ENCODE data around the gene PHC3.

PHC3 gene

GRCh38 chr3:170180908-170181885 lies at the start of gene PHC3:
TSS of gene PHC3 (minus strand) at chr3:170181733. CDS start at chr3:170181715, 18 bp downstream.
- TF ChIP-seq, protein P1, sequence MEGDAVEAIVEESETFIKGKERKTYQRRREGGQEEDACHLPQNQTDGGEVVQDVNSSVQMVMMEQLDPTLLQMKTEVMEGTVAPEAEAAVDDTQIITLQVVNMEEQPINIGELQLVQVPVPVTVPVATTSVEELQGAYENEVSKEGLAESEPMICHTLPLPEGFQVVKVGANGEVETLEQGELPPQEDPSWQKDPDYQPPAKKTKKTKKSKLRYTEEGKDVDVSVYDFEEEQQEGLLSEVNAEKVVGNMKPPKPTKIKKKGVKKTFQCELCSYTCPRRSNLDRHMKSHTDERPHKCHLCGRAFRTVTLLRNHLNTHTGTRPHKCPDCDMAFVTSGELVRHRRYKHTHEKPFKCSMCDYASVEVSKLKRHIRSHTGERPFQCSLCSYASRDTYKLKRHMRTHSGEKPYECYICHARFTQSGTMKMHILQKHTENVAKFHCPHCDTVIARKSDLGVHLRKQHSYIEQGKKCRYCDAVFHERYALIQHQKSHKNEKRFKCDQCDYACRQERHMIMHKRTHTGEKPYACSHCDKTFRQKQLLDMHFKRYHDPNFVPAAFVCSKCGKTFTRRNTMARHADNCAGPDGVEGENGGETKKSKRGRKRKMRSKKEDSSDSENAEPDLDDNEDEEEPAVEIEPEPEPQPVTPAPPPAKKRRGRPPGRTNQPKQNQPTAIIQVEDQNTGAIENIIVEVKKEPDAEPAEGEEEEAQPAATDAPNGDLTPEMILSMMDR (IDR thresholded peaks at IDR 0.05; ENCODE audit: low read depth, low read length) = no peak
- peak; percentile 73 for DNase-seq (ENCODE audit: extremely low read depth, low read depth)

DNA sequence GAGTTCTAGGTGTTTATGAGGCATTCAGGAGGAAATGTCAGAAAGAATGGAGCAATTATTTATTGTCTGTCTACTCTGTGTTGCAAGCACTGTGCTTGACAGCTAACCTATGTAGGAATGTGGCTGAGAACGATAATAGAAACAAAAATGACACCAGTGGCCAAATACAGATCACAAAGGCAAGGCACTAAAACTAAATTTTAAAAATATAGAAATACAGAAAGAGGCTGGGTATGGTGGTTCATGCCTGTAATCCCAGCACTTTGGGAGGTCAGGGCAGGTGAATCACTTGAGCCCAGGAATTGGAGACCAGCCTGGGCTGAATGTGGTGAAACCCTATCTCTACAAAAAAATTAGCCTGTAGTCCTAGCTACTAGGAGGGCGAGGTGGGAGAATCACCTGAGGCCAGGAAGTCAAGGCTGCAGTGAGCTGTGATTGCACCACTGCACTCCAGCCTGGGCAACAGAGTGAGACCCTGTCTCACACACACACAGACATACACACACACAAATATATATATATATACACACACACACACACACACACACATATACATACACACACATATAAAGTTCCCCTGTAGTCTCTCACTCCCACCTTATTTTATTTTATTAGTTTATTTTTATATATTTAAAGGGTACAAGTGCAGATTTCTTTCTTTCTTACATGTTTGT lies 46.7 kb upstream of the PHC3 start:
- TF ChIP-seq, protein P1 (IDR thresholded peaks at IDR 0.05; ENCODE audit: low read depth, low read length) = no peak
- DNase-seq (ENCODE audit: extremely low read depth, low read depth) = no peak

DNA sequence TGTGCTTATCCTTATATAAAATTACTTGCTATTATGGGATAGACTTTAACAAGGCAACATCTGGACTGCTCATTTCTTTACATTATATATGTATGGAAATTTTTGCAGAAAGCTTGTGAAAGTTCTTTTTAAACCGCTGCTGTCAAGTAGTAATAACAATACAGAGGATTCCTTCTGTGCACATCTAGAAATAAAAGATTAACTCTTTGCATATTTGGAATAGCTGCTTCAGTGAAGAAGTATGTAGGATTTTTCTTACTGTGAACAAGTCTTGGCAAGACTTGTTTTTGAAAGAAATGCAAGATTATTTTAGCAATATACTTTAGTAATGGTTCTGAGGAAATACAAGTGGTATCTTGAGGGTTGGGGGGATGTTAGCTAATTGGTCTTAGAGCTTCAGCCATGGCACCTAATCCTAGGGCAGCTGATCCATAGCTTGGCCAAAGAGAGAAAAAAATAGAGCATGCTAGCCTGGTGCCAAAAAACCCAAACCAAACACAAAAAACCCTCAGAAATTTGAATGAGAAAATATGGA lies 45.0 kb upstream of the PHC3 start:
- no peak for DNase-seq (ENCODE audit: extremely low read depth, low read depth)
- TF ChIP-seq, protein P1 (IDR thresholded peaks at IDR 0.05; ENCODE audit: low read depth, low read length) = no peak

- TF ChIP-seq, protein P1 (IDR thresholded peaks at IDR 0.05; ENCODE audit: low read depth, low read length) = no peak
- DNase-seq (ENCODE audit: extremely low read depth, low read depth) = no peak
Measured at GRCh38 chr3:170225166-170225565, 43.6 kb upstream of the PHC3 start.

GRCh38 chr3:170222647-170223541 lies 41.4 kb upstream of the PHC3 start:
- no peak for DNase-seq (ENCODE audit: extremely low read depth, low read depth)
- TF ChIP-seq, protein P1 (IDR thresholded peaks at IDR 0.05; ENCODE audit: low read depth, low read length) = peak; percentile 2; the same call in 1 of the 2 replicates

- TF ChIP-seq, protein P1 (IDR thresholded peaks at IDR 0.05; ENCODE audit: low read depth, low read length) = no peak
- DNase-seq (ENCODE audit: extremely low read depth, low read depth) = peak; percentile 92
Measured at GRCh38 chr3:170221924-170222646, 40.6 kb upstream of the PHC3 start, which contains the start of gene PRKCI. TSS of gene PRKCI (plus strand) at chr3:170222424. CDS start at chr3:170222670, 246 bp downstream.

Measured in AG09319 (cell line).